Epithelial cell of alveolus of lung (primary cell): ENCODE measurements around the gene IL17D. TPM values are rescaled to one million over a fixed set of nuclear protein-coding genes. Genes with fewer than 3 reads are reported as not detected.

Experiments used
- total RNA-seq: library from RNA; depleted of rRNA; stranded (reverse); fragments of >200 nt; gene quantifications from 2 replicates; pipeline ENCODE4 v1.2.1, GENCODE V29; 2015

IL17D gene
- total RNA-seq, result 0.72 and 0.78 TPM in 2 replicates

GRCh38 chr13:20702915-20703779, at the start of gene IL17D:
Gene IL17D (plus strand): TSS chr13:20703699. CDS start chr13:20704002, 303 bp downstream.

Other genes with a start within 250 kb of the IL17D start
- 15.1 and 16.0 TPM in 2 replicates for gene CRYL1, start 177.8 kb upstream of the IL17D start, total RNA-seq
- gene IFT88, start 136.5 kb upstream of the IL17D start, total RNA-seq, result 8.7 and 9.8 TPM in 2 replicates
- gene EEF1AKMT1, start 70.3 kb downstream of the IL17D start, total RNA-seq, result 7.1 and 10.3 TPM in 2 replicates
- 7.9 and 13.1 TPM in 2 replicates for gene XPO4, start 199.0 kb downstream of the IL17D start, total RNA-seq